ENCODE results near the gene NF2.

Gene NF2

GRCh38 chr22:29633514-29634312, 30.3 kb downstream of the NF2 start:
- no peak for DNase-seq

GRCh38 chr22:29634847-29635246, 31.4 kb downstream of the NF2 start:
- no peak for DNase-seq

- DNase-seq, result no peak
Observed at GRCh38 chr22:29635734-29636357, 32.4 kb downstream of the NF2 start.

GRCh38 chr22:29636751-29637150, 33.3 kb downstream of the NF2 start:
- no peak for DNase-seq

- DNase-seq, result no peak
Observed at GRCh38 chr22:29637181-29637580, 33.7 kb downstream of the NF2 start.

GRCh38 chr22:29638678-29639077, 35.2 kb downstream of the NF2 start:
- DNase-seq, result no peak

GRCh38 chr22:29639096-29639495, 35.7 kb downstream of the NF2 start:
- peak; percentile 36 for DNase-seq

- no peak for DNase-seq
Observed at GRCh38 chr22:29641042-29641699, 37.7 kb downstream of the NF2 start.

- no peak for DNase-seq
Observed at GRCh38 chr22:29641700-29642330, 38.4 kb downstream of the NF2 start.

GRCh38 chr22:29642694-29643093, 39.3 kb downstream of the NF2 start:
- DNase-seq, result no peak

GRCh38 chr22:29647954-29648737, 44.7 kb downstream of the NF2 start:
- no peak for DNase-seq

- no peak for DNase-seq
Observed at GRCh38 chr22:29650370-29650769, 46.9 kb downstream of the NF2 start.

GRCh38 chr22:29651652-29652051, 48.2 kb downstream of the NF2 start:
- no peak for DNase-seq

- no peak for DNase-seq
Observed at GRCh38 chr22:29654420-29654819, 51.0 kb downstream of the NF2 start.

GRCh38 chr22:29654882-29655281, 51.4 kb downstream of the NF2 start:
- DNase-seq, result no peak

GRCh38 chr22:29658176-29658575, 54.7 kb downstream of the NF2 start:
- DNase-seq, result no peak

- DNase-seq, result no peak
Observed at GRCh38 chr22:29660021-29660420, 56.6 kb downstream of the NF2 start.

- no peak for DNase-seq
Observed at GRCh38 chr22:29661336-29661735, 57.9 kb downstream of the NF2 start.

GRCh38 chr22:29663180-29663821, 59.9 kb downstream of the NF2 start:
- no peak for DNase-seq

GRCh38 chr22:29665486-29665885, 62.1 kb downstream of the NF2 start:
- DNase-seq, result no peak

GRCh38 chr22:29668673-29669072, 65.2 kb downstream of the NF2 start:
- no peak for DNase-seq

- DNase-seq, result no peak
Observed at GRCh38 chr22:29670626-29671025, 67.2 kb downstream of the NF2 start.

Measured in NK-92 treated with Interleukin-12 subunit alpha and Interleukin-12 subunit beta, amount 100 ng/mL, for 24 hours (cell line).